K562 (cell line): Measurements from ENCODE around the gene KRT5. TPM values are rescaled to one million over a fixed set of nuclear protein-coding genes. Genes with fewer than 3 reads are reported as not detected.

Source experiments
- ATAC-seq: fragments of 200-7000 bp; cut with Tn5 transposase; 3 replicates; pipeline ENCODE4 v1.9.1; 2020; ENCODE audit warnings: moderate library complexity
- BruUV-seq: library from RNA; stranded (reverse); fragments of 400-500 nt; replicated peaks from 2 replicates; lab custom pipeline; 2021; lab: Mats Ljungman, UMichigan
- CTCF ChIA-PET: fragments of 300-600 bp; formaldehyde crosslinking; extraction: SDS; loops from one replicate; lab custom pipeline; 2021; ENCODE audit warnings: low intra/inter-chr PET ratio; lab: Yijun Ruan, JAX
- POLR2A ChIA-PET: fragments of 300-600, 350-650 bp; sonication (Branson Sonifier 250); formaldehyde crosslinking; extraction: SDS; loops from one replicate; lab custom pipeline; 2021; ENCODE audit warnings: antibody characterized with exemption, inconsistent platforms; lab: Yijun Ruan, JAX
- DNase-seq, 4 experiments: peaks; one replicate each; pipeline versions ENCODE4 v3.0.0 to v3.0.0-alpha.2; 2011 to 2018; ENCODE audit warnings: low spot score in 3 of 4, mixed read lengths in 3 of 4; ENCODE audit errors: extremely low read depth in 1 of 4
- FAIRE-seq: peaks from 2 replicates; lab custom pipeline; 2011; peaks lifted over from hg19 to GRCh38; lab: Jason Lieb, UNC
- H2AFZ ChIP-seq: 2 replicates; pipeline ENCODE4 v1.6.0; 2011; ENCODE audit warnings: low read depth, low read length, control low read depth, inconsistent platforms
- H3K27ac ChIP-seq: fragments of 200-600 bp; 3 replicates; pipeline ENCODE4 v1.8.0; 2011; ENCODE audit warnings: low read depth, mild to moderate bottlenecking, control low read depth, inconsistent platforms, low read length, moderate library complexity, mixed read lengths; ENCODE audit errors: extremely low read depth
- H3K27me3 ChIP-seq, 2 experiments: fragments of 300-600 bp in 1 of 2; 2 replicates in 1 of 2; 3 replicates in 1 of 2; pipeline versions ENCODE4 v1.6.0 to v1.8.0; 2011; ENCODE audit warnings: inconsistent platforms in 2 of 2, low read length in 2 of 2, mild to moderate bottlenecking in 1 of 2, mixed read lengths in 1 of 2, moderate library complexity in 1 of 2; ENCODE audit not compliant: control insufficient read depth in 2 of 2, insufficient read depth in 2 of 2
- H3K36me3 ChIP-seq: fragments of 300-600 bp; 3 replicates; pipeline ENCODE4 v1.8.0; 2011; ENCODE audit warnings: mild to moderate bottlenecking, low read length, inconsistent platforms; ENCODE audit not compliant: control insufficient read depth, insufficient read depth
- H3K4me1 ChIP-seq, 2 experiments: fragments of 200-600 bp in 1 of 2; replicated peaks in 1 of 2; 2 replicates in 1 of 2; 3 replicates in 1 of 2; pipeline versions ENCODE4 v1.5.1 to v1.8.0; 2011; ENCODE audit warnings: inconsistent platforms in 2 of 2, low read length in 2 of 2, mild to moderate bottlenecking in 1 of 2, mixed read lengths in 1 of 2, moderate library complexity in 1 of 2; ENCODE audit not compliant: control insufficient read depth in 2 of 2, insufficient read depth in 2 of 2
- H3K4me2 ChIP-seq: 2 replicates; pipeline ENCODE4 v1.6.1; 2011; ENCODE audit warnings: low read length, control low read depth, inconsistent platforms, mixed read lengths; ENCODE audit not compliant: insufficient read depth
- H3K4me3 ChIP-seq: fragments of 200-600 bp; sonication (generic), shearing (Covaris generic); 2 replicates; pipeline ENCODE4 v1.5.1; 2016; ENCODE audit warnings: control low read depth, inconsistent platforms
- H3K79me2 ChIP-seq: fragments of 200-600 bp; 3 replicates; pipeline ENCODE4 v1.8.0; 2011; ENCODE audit warnings: low read length, inconsistent platforms; ENCODE audit not compliant: control insufficient read depth, insufficient read depth
- H3K9ac ChIP-seq, 2 experiments: 2 replicates each; pipeline versions ENCODE4 v1.6.0 to v1.6.1; 2011; ENCODE audit warnings: low read depth in 2 of 2, low read length in 2 of 2, control low read depth in 1 of 2, inconsistent platforms in 1 of 2, mild to moderate bottlenecking in 1 of 2, mixed read lengths in 1 of 2; ENCODE audit not compliant: insufficient read depth in 1 of 2
- H3K9me1 ChIP-seq: one replicate; pipeline ENCODE4 v1.6.0; 2011; ENCODE audit warnings: inconsistent platforms, mild to moderate bottlenecking, low read length, moderate library complexity; ENCODE audit not compliant: control insufficient read depth, insufficient read depth
- H3K9me3 ChIP-seq: replicated peaks from 2 replicates; pipeline ENCODE4 v1.5.1; 2011; ENCODE audit warnings: low read depth, low read length, inconsistent platforms; ENCODE audit not compliant: control insufficient read depth, insufficient read depth
- H4K20me1 ChIP-seq: replicated peaks from 2 replicates; pipeline ENCODE4 v1.6.1; 2011; ENCODE audit warnings: low read length, inconsistent platforms, mixed read lengths; ENCODE audit not compliant: control insufficient read depth, insufficient read depth
- CBFA2T2 ChIP-seq: fragments of 450-650 bp; conservative IDR thresholded peaks from 2 replicates; pipeline ENCODE4 v1.6.1; 2017; ENCODE audit warnings: mild to moderate bottlenecking
- CXXC5 ChIP-seq: fragments of 250-450 bp; sonication (Bioruptor Pico); IDR thresholded peaks from 2 replicates; pipeline ENCODE4 v1.8.0; 2022; ENCODE audit warnings: inconsistent platforms, mild to moderate bottlenecking, moderate library complexity
- DEAF1 ChIP-seq: fragments of 450-650 bp; formaldehyde crosslinking; IDR thresholded peaks from 2 replicates; pipeline ENCODE4 v1.4.0; 2020; ENCODE audit warnings: mild to moderate bottlenecking, moderate library complexity
- EWSR1 ChIP-seq: fragments of 450-650 bp; IDR thresholded peaks from 2 replicates; pipeline ENCODE4 v1.6.1; 2018; ENCODE audit warnings: borderline replicate concordance, mild to moderate bottlenecking, low read depth, moderate library complexity; ENCODE audit not compliant: partially characterized antibody
- GABPA ChIP-seq: fragments of 200-800 bp; sonication (Bioruptor generic); conservative IDR thresholded peaks from 2 replicates; pipeline ENCODE4 v1.6.1; 2016; ENCODE audit warnings: low read depth, missing genetic modification characterization, missing compliant biosample characterization
- HNRNPH1 ChIP-seq: fragments of 200-400 bp; formaldehyde crosslinking; optimal IDR thresholded peaks from 2 replicates; pipeline ENCODE3; 2017; ENCODE audit warnings: low read depth, mild to moderate bottlenecking, low read length, moderate library complexity
- TBL1XR1 ChIP-seq, 2 experiments: IDR thresholded peaks; 2 replicates each; pipeline ENCODE4 v1.6.1; 2012; ENCODE audit warnings: improper control_type of control experiment in 2 of 2, low read length in 2 of 2, mild to moderate bottlenecking in 1 of 2
- ZNF277 ChIP-seq: fragments of 250-450 bp; sonication (Bioruptor Pico); IDR thresholded peaks from 2 replicates; pipeline ENCODE4 v1.8.0; 2022; ENCODE audit warnings: inconsistent platforms, mild to moderate bottlenecking, moderate library complexity, borderline replicate concordance
- ZNF324 ChIP-seq: fragments of 250-450 bp; sonication (Bioruptor Pico); IDR thresholded peaks from 2 replicates; pipeline ENCODE4 v1.4.0; 2020; ENCODE audit warnings: mild to moderate bottlenecking
- ZNF354B ChIP-seq: fragments of 250-450 bp; sonication (Bioruptor Pico); IDR thresholded peaks from 2 replicates; pipeline ENCODE4 v1.4.0; 2020
- WGBS: fragments of 100-300 bp; shearing (Covaris generic); methylation state at CpG from one replicate; pipeline ENCODE4 v1.1.6; 2016; ENCODE audit warnings: low coverage, mixed read lengths; ENCODE audit not compliant: insufficient coverage; ENCODE audit errors: missing lambda C conversion rate; 5-methylcytosine and 5-hydroxymethylcytosine counted together
- in situ Hi-C: fragments of 300-500 bp; cut with MboI; formaldehyde crosslinking; loops from 4 replicates; pipeline ENCODE4 v1.15.0; 2018; ENCODE audit warnings: inconsistent platforms, mixed read lengths
- intact Hi-C: fragments of 100-400 bp; cut with micrococcal nuclease; formaldehyde crosslinking; loops from 2 replicates; pipeline ENCODE4 v1.14.2; 2022
- polyA plus RNA-seq, 8 experiments: library from polyadenylated mRNA; depleted of rRNA in 4 of 8; stranded (reverse) in 5 of 8; unstranded in 3 of 8; fragments of >200 nt; fragmentation: Nextera tagmentation in 2 of 8; fragmentation: Illumina TruSeq in 1 of 8; extraction: Ambion mirVana in 2 of 8; extraction: Trizol in 1 of 8; gene quantifications; 2 replicates each; pipeline versions ENCODE4 v1.2.1 to v1.2.3, GENCODE V29; 2011 to 2014; ENCODE audit warnings: inconsistent platforms in 1 of 8, missing spikeins in 1 of 8
- total RNA-seq, 7 experiments: library from RNA; depleted of rRNA in 6 of 7; stranded (reverse); fragments of >200 nt in 6 of 7; fragmentation: Illumina TruSeq in 2 of 7; extraction: Trizol in 2 of 7; gene quantifications; 2 replicates each; pipeline versions ENCODE4 v1.2.1 to v1.2.3, GENCODE V29; 2011 to 2021; ENCODE audit warnings: low replicate concordance in 1 of 7
- TF ChIP-seq, protein P1 (sequence below): fragments of 450-650 bp; IDR thresholded peaks from 2 replicates; pipeline ENCODE4 v1.6.1; 2017; ENCODE audit warnings: mild to moderate bottlenecking, moderate library complexity

The KRT5 gene
- total and polyA plus RNA-seq, 9 of the 15 experiments (the other 6 are each of a cell fraction or from before 2014, with no cell fraction given), result 0.32 TPM; not detected in 8

GRCh38 chr12:52525661-52526499, 5.7 kb upstream of the KRT5 start (continued):
- no peak for TF ChIP-seq ZNF277 (CRISPR knock-in tag)

- no peak for ATAC-seq
- POLR2A ChIA-PET, result no interaction called here
- CTCF ChIA-PET, result no interaction called here
- Histone ChIP-seq H4K20me1 (peaks cover 9% of the 10 kb centered on the region; the same call in 1 of the 2 replicates), H3K79me2 (no peaks in the 10 kb centered on the region), H3K9me3 (no peaks in the 10 kb centered on the region), H3K27ac (no peak overlapping the region), H3K4me2 (no peak overlapping the region), H3K4me1 (no peaks in the 10 kb centered on the region; a peak in 1 of 5 replicates), H3K9ac (no peak overlapping the region), H3K36me3 (no peaks in the 10 kb centered on the region), H3K9me1 (no peaks in the 10 kb centered on the region), H3K4me3 (no peak overlapping the region), H3K27me3 (peaks cover 9 to 57% of the 10 kb centered on the region in 2 experiments; a peak in 4 of 5 replicates), H2AFZ (no peak overlapping the region)
- FAIRE-seq, result no peak
- intact Hi-C loops, result no loop called here
- BruUV-seq, result no TSS peak
- 0% methylated on average over 4 of the region's 5 CpGs for WGBS
- no peak for DNase-seq
- in situ Hi-C loops, result no loop called here
- TF ChIP-seq, protein P1, sequence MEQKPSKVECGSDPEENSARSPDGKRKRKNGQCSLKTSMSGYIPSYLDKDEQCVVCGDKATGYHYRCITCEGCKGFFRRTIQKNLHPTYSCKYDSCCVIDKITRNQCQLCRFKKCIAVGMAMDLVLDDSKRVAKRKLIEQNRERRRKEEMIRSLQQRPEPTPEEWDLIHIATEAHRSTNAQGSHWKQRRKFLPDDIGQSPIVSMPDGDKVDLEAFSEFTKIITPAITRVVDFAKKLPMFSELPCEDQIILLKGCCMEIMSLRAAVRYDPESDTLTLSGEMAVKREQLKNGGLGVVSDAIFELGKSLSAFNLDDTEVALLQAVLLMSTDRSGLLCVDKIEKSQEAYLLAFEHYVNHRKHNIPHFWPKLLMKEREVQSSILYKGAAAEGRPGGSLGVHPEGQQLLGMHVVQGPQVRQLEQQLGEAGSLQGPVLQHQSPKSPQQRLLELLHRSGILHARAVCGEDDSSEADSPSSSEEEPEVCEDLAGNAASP, result no peak
- no peak for TF ChIP-seq CBFA2T2
- TF ChIP-seq EWSR1, result no peak
- TF ChIP-seq CXXC5 (CRISPR knock-in tag), result no peak
- TF ChIP-seq TBL1XR1 (IDR thresholded peaks at IDR 0.05; ENCODE audit: low read length in 2 of 2), result no peak
- no peak for TF ChIP-seq ZNF354B (CRISPR knock-in tag)
- TF ChIP-seq DEAF1 (CRISPR knock-in tag), result no peak
- TF ChIP-seq HNRNPH1, result no peak
- no peak for TF ChIP-seq GABPA
- no peak for TF ChIP-seq ZNF324 (CRISPR knock-in tag)
These were observed 4.9 kb upstream of the KRT5 start for GRCh38 chr12:52524898-52525591.
